H9 (cell line): ENCODE data around the gene FARS2. TPM values are rescaled to one million over a fixed set of nuclear protein-coding genes. Genes with fewer than 3 reads are reported as not detected.

Experiments used
- DNase-seq: peaks from one replicate; pipeline ENCODE4 v3.0.0-alpha.2; 2017
- H2AFZ ChIP-seq: one replicate; pipeline ENCODE4 v1.6.1; 2013; ENCODE audit warnings: mild to moderate bottlenecking, low read length, control low read depth, moderate library complexity
- H2AK5ac ChIP-seq: 2 replicates; pipeline ENCODE4 v1.6.1; 2013; ENCODE audit warnings: low read length, control low read depth, mixed read lengths; ENCODE audit not compliant: insufficient read length
- H2BK120ac ChIP-seq: one replicate; pipeline ENCODE4 v1.6.1; 2013; ENCODE audit warnings: low read depth, mild to moderate bottlenecking, low read length, control low read depth, inconsistent platforms; ENCODE audit not compliant: poor library complexity, severe bottlenecking
- H2BK12ac ChIP-seq: 2 replicates; pipeline ENCODE4 v1.6.1; 2013; ENCODE audit warnings: low read length, control low read depth, mixed read lengths, low read depth; ENCODE audit not compliant: insufficient read length
- H2BK15ac ChIP-seq: 2 replicates; pipeline ENCODE4 v1.6.1; 2013; ENCODE audit warnings: low read depth, low read length, control low read depth
- H2BK20ac ChIP-seq: one replicate; pipeline ENCODE4 v1.6.1; 2013; ENCODE audit warnings: low read depth, mild to moderate bottlenecking, low read length, control low read depth, inconsistent platforms; ENCODE audit not compliant: poor library complexity, severe bottlenecking
- H2BK5ac ChIP-seq: 2 replicates; pipeline ENCODE4 v1.6.1; 2013; ENCODE audit warnings: low read length, control low read depth, mixed read lengths; ENCODE audit not compliant: insufficient read length
- H3K14ac ChIP-seq: 2 replicates; pipeline ENCODE4 v1.6.1; 2013; ENCODE audit warnings: low read length, control low read depth; ENCODE audit not compliant: insufficient read depth
- H3K18ac ChIP-seq: 2 replicates; pipeline ENCODE4 v1.6.1; 2013; ENCODE audit warnings: low read depth, mild to moderate bottlenecking, mixed read lengths, low read length, control low read depth; ENCODE audit not compliant: insufficient read length
- H3K23ac ChIP-seq: 2 replicates; pipeline ENCODE4 v1.6.1; 2013; ENCODE audit warnings: low read length, control low read depth, mixed read lengths, low read depth; ENCODE audit not compliant: insufficient read length
- H3K23me2 ChIP-seq: 2 replicates; pipeline ENCODE4 v1.6.1; 2013; ENCODE audit warnings: low read depth, mild to moderate bottlenecking, mixed read lengths, low read length, control low read depth; ENCODE audit not compliant: insufficient read length, poor library complexity, severe bottlenecking
- H3K27ac ChIP-seq: 2 replicates; pipeline ENCODE4 v1.5.1; 2013; ENCODE audit warnings: low read length, control low read depth, mixed read lengths, low read depth; ENCODE audit not compliant: insufficient read length
- H3K27me3 ChIP-seq: 2 replicates; pipeline ENCODE4 v1.6.1; 2013; ENCODE audit warnings: low read length, control low read depth, inconsistent platforms; ENCODE audit not compliant: insufficient read depth
- H3K4ac ChIP-seq: 2 replicates; pipeline ENCODE4 v1.6.1; 2013; ENCODE audit warnings: low read depth, mild to moderate bottlenecking, control low read depth, inconsistent platforms, low read length, moderate library complexity
- H3K4me1 ChIP-seq: 2 replicates; pipeline ENCODE4 v1.6.1; 2013; ENCODE audit warnings: low read length, control low read depth, inconsistent platforms; ENCODE audit not compliant: insufficient read depth
- H3K4me2 ChIP-seq: 2 replicates; pipeline ENCODE4 v1.6.1; 2013; ENCODE audit warnings: low read length, control low read depth, mixed read lengths; ENCODE audit not compliant: insufficient read length, insufficient read depth
- H3K56ac ChIP-seq: 2 replicates; pipeline ENCODE4 v1.6.1; 2013; ENCODE audit warnings: low read depth, mild to moderate bottlenecking, mixed read lengths, low read length, control low read depth; ENCODE audit not compliant: insufficient read length
- H3K79me1 ChIP-seq: 2 replicates; pipeline ENCODE4 v1.6.1; 2013; ENCODE audit warnings: low read depth, mild to moderate bottlenecking, moderate library complexity, low read length, control low read depth, inconsistent platforms; ENCODE audit not compliant: insufficient read depth, poor library complexity, severe bottlenecking
- H3K79me2 ChIP-seq: 2 replicates; pipeline ENCODE4 v1.6.1; 2013; ENCODE audit warnings: low read length, control low read depth, inconsistent platforms; ENCODE audit not compliant: insufficient read depth
- H3K9ac ChIP-seq: 2 replicates; pipeline ENCODE4 v1.6.1; 2013; ENCODE audit warnings: low read length, control low read depth, mixed read lengths; ENCODE audit not compliant: insufficient read length; ENCODE audit errors: extremely low read depth
- H3K9me3 ChIP-seq: one replicate; pipeline ENCODE4 v1.6.1; 2013; ENCODE audit warnings: low read depth, low read length, inconsistent platforms; ENCODE audit not compliant: control insufficient read depth
- H3T11ph ChIP-seq: one replicate; pipeline ENCODE4 v1.6.1; 2013; ENCODE audit warnings: mild to moderate bottlenecking, low read length, control low read depth, inconsistent platforms
- H4K20me1 ChIP-seq: one replicate; pipeline ENCODE4 v1.6.1; 2013; ENCODE audit not compliant: control insufficient read depth, insufficient read length, insufficient read depth
- H4K5ac ChIP-seq: 2 replicates; pipeline ENCODE4 v1.6.1; 2013; ENCODE audit warnings: low read depth, mild to moderate bottlenecking, mixed read lengths, low read length, control low read depth; ENCODE audit not compliant: insufficient read length
- H4K8ac ChIP-seq: replicated peaks from 2 replicates; pipeline ENCODE4 v1.6.1; 2013; ENCODE audit warnings: low read length, control low read depth, mixed read lengths, low read depth; ENCODE audit not compliant: insufficient read length
- H4K91ac ChIP-seq: 2 replicates; pipeline ENCODE4 v1.6.1; 2013; ENCODE audit warnings: low read depth, mild to moderate bottlenecking, moderate library complexity, mixed read lengths, low read length, control low read depth; ENCODE audit not compliant: insufficient read length
- H3K27ac Mint-ChIP-seq, 3 experiments: 2 replicates in 2 of 3; 3 replicates in 1 of 3; pipeline ENCODE4 v1.8.0; 2020 to 2021; ENCODE audit warnings: mixed read lengths in 3 of 3, mild to moderate bottlenecking in 1 of 3, moderate library complexity in 1 of 3
- H3K27me3 Mint-ChIP-seq: 2 replicates; pipeline ENCODE4 v1.8.0; 2021; ENCODE audit warnings: low read depth, mild to moderate bottlenecking, moderate library complexity, mixed read lengths
- H3K36me3 Mint-ChIP-seq, 3 experiments: 2 replicates in 2 of 3; 3 replicates in 1 of 3; pipeline ENCODE4 v1.8.0; 2020 to 2021; ENCODE audit warnings: low read depth in 3 of 3, mixed read lengths in 3 of 3; ENCODE audit not compliant: insufficient read depth in 1 of 3
- H3K4me1 Mint-ChIP-seq, 2 experiments: 2 replicates each; pipeline ENCODE4 v1.8.0; 2020; ENCODE audit warnings: mixed read lengths in 2 of 2
- H3K4me3 Mint-ChIP-seq, 2 experiments: 2 replicates in 1 of 2; 3 replicates in 1 of 2; pipeline ENCODE4 v1.8.0; 2020 to 2021; ENCODE audit warnings: mild to moderate bottlenecking in 2 of 2, mixed read lengths in 2 of 2, moderate library complexity in 1 of 2
- H3K9me3 Mint-ChIP-seq, 2 experiments: 2 replicates in 1 of 2; 3 replicates in 1 of 2; pipeline ENCODE4 v1.8.0; 2020; ENCODE audit warnings: mild to moderate bottlenecking in 2 of 2, mixed read lengths in 2 of 2, moderate library complexity in 1 of 2
- CTCF ChIP-seq: fragments of 200-600 bp; sonication (generic); conservative IDR thresholded peaks from 3 replicates; pipeline ENCODE4 v1.8.0; 2021; ENCODE audit warnings: antibody characterized with exemption, mild to moderate bottlenecking
- WGBS: extraction: QIAGEN DNeasy Blood & Tissue Kit; methylation state at CpG from one replicate; pipeline ENCODE4 v1.1.7; 2013; ENCODE audit warnings: missing lambda C conversion rate, low lambda C conversion rate, mixed read lengths; ENCODE audit not compliant: insufficient read length; ENCODE audit errors: extremely low coverage; 5-methylcytosine and 5-hydroxymethylcytosine counted together
- total RNA-seq: library from RNA; stranded (reverse); gene quantifications from 2 replicates; pipeline ENCODE4 v1.2.1, GENCODE V29; 2021

Gene FARS2
- total RNA-seq, 1 experiment from 2014 or later = 8.5 TPM

- Histone ChIP-seq H2BK120ac (no peak overlapping the region), H3T11ph (no peak overlapping the region), H4K91ac (no peak overlapping the region), H3K23ac (no peak overlapping the region), H3K9ac (no peak overlapping the region), H2AFZ (no peak overlapping the region), H2AK5ac (no peak overlapping the region), H3K27ac (no peak overlapping the region), H2BK5ac (no peak overlapping the region), H4K8ac (no peak overlapping the region), H3K27me3 (no peaks in the 10 kb centered on the region), H2BK15ac (no peak overlapping the region), H3K9me3 (no peaks in the 10 kb centered on the region), H2BK20ac (no peak overlapping the region), H3K18ac (no peak overlapping the region), H4K20me1 (no peaks in the 10 kb centered on the region), H3K56ac (no peak overlapping the region), H3K14ac (no peak overlapping the region), H3K4me2 (no peak overlapping the region), H3K4me1 (peaks cover 3% of the 10 kb centered on the region; the same call in 1 of the 2 replicates), H3K23me2 (no peaks in the 10 kb centered on the region), H3K79me1 (no peaks in the 10 kb centered on the region), H2BK12ac (no peak overlapping the region), H3K79me2 (no peaks in the 10 kb centered on the region), H4K5ac (no peak overlapping the region), H3K4ac (no peak overlapping the region)
- Mint-ChIP-seq H3K4me1 (peaks cover 0 to 4% of the 10 kb centered on the region in 2 experiments; a peak in 3 of 4 replicates), H3K36me3 (no peaks in the 10 kb centered on the region), H3K9me3 (no peaks in the 10 kb centered on the region), H3K4me3 (no peak overlapping the region), H3K27ac (no peak overlapping the region), H3K27me3 (no peaks in the 10 kb centered on the region)
- DNase-seq = no peak
- TF ChIP-seq CTCF = no peak
- no CpG with 5 or more reads among the region's 2 CpGs for WGBS
Observed at GRCh38 chr6:5524110-5524509, 262.8 kb downstream of the FARS2 start.
